Mammary epithelial cell (primary cell): ENCODE results near the gene DUSP21.
"Not testable (repeated sequence)": the region's sequence is repeated elsewhere in the genome, so short reads cannot be mapped to it uniquely, and the experiment has no call there.

ENCODE experiments used
- CTCF ChIP-seq, 2 donors: IDR thresholded peaks in 1 of 2; conservative IDR thresholded peaks in 1 of 2; 2 replicates each; pipeline ENCODE4 v1.5.1; 2011 to 2012; ENCODE audit warnings: inconsistent platforms in 2 of 2, low read length in 2 of 2, mild to moderate bottlenecking in 2 of 2, control low read depth in 1 of 2, low read depth in 1 of 2; ENCODE audit not compliant: insufficient read depth in 1 of 2; ENCODE audit errors: extremely low read depth in 1 of 2
- EZH2 ChIP-seq: IDR thresholded peaks from 2 replicates; pipeline ENCODE4 v1.6.1; 2012; ENCODE audit warnings: low read length, inconsistent platforms, borderline replicate concordance

- not testable (repeated sequence) for TF ChIP-seq EZH2; CTCF (conservative IDR thresholded peaks at IDR 0.05 in 1 of 2, IDR thresholded peaks at IDR 0.05 in 1 of 2; ENCODE audit: extremely low read depth in 1 of 2, insufficient read depth in 1 of 2, low read depth in 1 of 2, low read length in 2 of 2)
Measured at GRCh38 chrX:44823193-44823592, 20.6 kb upstream of the DUSP21 start.
